ENCODE measurements around the gene GGA2.

DNA sequence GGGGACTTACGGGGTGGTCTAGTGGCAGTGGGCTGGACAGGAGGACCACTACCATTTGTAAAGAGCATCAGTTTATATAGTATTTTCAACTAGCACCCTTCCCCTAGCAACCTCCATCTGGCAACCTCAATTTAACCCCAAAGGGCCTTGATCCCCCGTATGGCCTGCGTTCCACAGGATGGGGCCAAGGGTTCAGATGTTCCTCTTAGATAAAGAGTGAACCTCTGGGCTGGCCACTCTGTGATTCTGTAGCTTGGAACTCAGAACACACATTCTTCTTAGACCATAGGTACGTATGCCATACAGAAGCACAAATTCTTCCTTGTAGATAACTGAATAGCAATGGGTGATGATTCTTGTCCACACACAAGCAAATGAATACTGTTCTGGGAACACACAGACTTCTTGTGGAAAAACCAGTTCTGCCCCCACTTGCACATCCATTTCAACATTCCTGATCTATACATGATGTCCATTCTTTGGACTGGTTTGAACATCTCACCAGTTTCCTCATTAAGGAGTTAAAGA is 1.9 kb upstream of the GGA2 start:
- TF ChIP-seq, protein P1, sequence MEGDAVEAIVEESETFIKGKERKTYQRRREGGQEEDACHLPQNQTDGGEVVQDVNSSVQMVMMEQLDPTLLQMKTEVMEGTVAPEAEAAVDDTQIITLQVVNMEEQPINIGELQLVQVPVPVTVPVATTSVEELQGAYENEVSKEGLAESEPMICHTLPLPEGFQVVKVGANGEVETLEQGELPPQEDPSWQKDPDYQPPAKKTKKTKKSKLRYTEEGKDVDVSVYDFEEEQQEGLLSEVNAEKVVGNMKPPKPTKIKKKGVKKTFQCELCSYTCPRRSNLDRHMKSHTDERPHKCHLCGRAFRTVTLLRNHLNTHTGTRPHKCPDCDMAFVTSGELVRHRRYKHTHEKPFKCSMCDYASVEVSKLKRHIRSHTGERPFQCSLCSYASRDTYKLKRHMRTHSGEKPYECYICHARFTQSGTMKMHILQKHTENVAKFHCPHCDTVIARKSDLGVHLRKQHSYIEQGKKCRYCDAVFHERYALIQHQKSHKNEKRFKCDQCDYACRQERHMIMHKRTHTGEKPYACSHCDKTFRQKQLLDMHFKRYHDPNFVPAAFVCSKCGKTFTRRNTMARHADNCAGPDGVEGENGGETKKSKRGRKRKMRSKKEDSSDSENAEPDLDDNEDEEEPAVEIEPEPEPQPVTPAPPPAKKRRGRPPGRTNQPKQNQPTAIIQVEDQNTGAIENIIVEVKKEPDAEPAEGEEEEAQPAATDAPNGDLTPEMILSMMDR (IDR thresholded peaks at IDR 0.05) = no peak
- TF ChIP-seq EP300 (IDR thresholded peaks at IDR 0.05; ENCODE audit: low read depth) = no peak
- TF ChIP-seq POLR2A (IDR thresholded peaks at IDR 0.05) = no peak
